ENCODE measurements around the gene LRCH1. TPM values are rescaled to one million over a fixed set of nuclear protein-coding genes. Genes with fewer than 3 reads are reported as not detected.
"Not testable (repeated sequence)": the region's sequence is repeated elsewhere in the genome, so short reads cannot be mapped to it uniquely, and the experiment has no call there.

Gene LRCH1
- polyA plus RNA-seq, 1 donor (not counting 4 experiments of a cell fraction or from before 2014, with no cell fraction given): 16.2 TPM

- FAIRE-seq: no peak
- Histone ChIP-seq H4K20me1 (ENCODE audit: control insufficient read depth, extremely low read depth, insufficient read depth, low read length) (no peaks in the 10 kb centered on the region), H3K79me2 (ENCODE audit: control insufficient read depth, insufficient read depth, low read length) (no peaks in the 10 kb centered on the region), H3K27ac (ENCODE audit: control insufficient read depth, insufficient read depth, low read length) (no peak overlapping the region), H3K9ac (ENCODE audit: control insufficient read depth, extremely low read depth, insufficient read depth, low read length) (no peak overlapping the region), H3K4me3 (ENCODE audit: control insufficient read depth in 2 of 3, extremely low read depth in 1 of 3, insufficient read depth in 2 of 3, low read depth in 1 of 3, low read length in 3 of 3) (no peak overlapping the region), H3K36me3 (ENCODE audit: control insufficient read depth in 2 of 2, extremely low read depth in 1 of 2, insufficient read depth in 2 of 2, low read length in 2 of 2) (no peaks in the 10 kb centered on the region), H2AFZ (ENCODE audit: control insufficient read depth, low read length) (no peak overlapping the region), H3K4me2 (ENCODE audit: control insufficient read depth, extremely low read depth, insufficient read depth, low read depth, low read length) (no peak overlapping the region), H3K27me3 (ENCODE audit: control insufficient read depth, extremely low read depth, insufficient read depth, low read length) (no peaks in the 10 kb centered on the region), H3K9me1 (ENCODE audit: control insufficient read depth, extremely low read depth, insufficient read depth, low read length) (no peaks in the 10 kb centered on the region), H3K4me1 (ENCODE audit: control insufficient read depth, extremely low read depth, insufficient read depth, low read length) (no peaks in the 10 kb centered on the region), H3K9me3 (ENCODE audit: control insufficient read depth, low read depth, low read length) (no peaks in the 10 kb centered on the region)
- dilution Hi-C loops (cut with MboI; ENCODE audit: extremely low pct_ligation_motif_present, low sequenced_read_pairs): no loop called here
- no peak for TF ChIP-seq CTCF (optimal IDR thresholded peaks at IDR 0.05 in 1 of 3, IDR thresholded peaks at IDR 0.05 in 1 of 3, conservative IDR thresholded peaks at IDR 0.05 in 1 of 3; ENCODE audit: extremely low read depth in 1 of 3, insufficient read depth in 2 of 3, low read length in 3 of 3)
- TF ChIP-seq EZH2 (IDR thresholded peaks at IDR 0.05; ENCODE audit: low read length): no peak
- no peak for DNase-seq (ENCODE audit: low read depth, low spot score)
Observed at GRCh38 chr13:46515803-46516202, 37.2 kb upstream of the LRCH1 start.

GRCh38 chr13:46516599-46517338 is 36.2 kb upstream of the LRCH1 start:
- no peak for FAIRE-seq
- Histone ChIP-seq H3K36me3 (ENCODE audit: control insufficient read depth in 2 of 2, extremely low read depth in 1 of 2, insufficient read depth in 2 of 2, low read length in 2 of 2) (no peaks in the 10 kb centered on the region), H3K9me3 (ENCODE audit: control insufficient read depth, low read depth, low read length) (no peaks in the 10 kb centered on the region), H3K9me1 (ENCODE audit: control insufficient read depth, extremely low read depth, insufficient read depth, low read length) (no peaks in the 10 kb centered on the region), H4K20me1 (ENCODE audit: control insufficient read depth, extremely low read depth, insufficient read depth, low read length) (no peaks in the 10 kb centered on the region), H3K27me3 (ENCODE audit: control insufficient read depth, extremely low read depth, insufficient read depth, low read length) (no peaks in the 10 kb centered on the region), H3K27ac (ENCODE audit: control insufficient read depth, insufficient read depth, low read length) (no peak overlapping the region), H3K79me2 (ENCODE audit: control insufficient read depth, insufficient read depth, low read length) (no peaks in the 10 kb centered on the region), H2AFZ (ENCODE audit: control insufficient read depth, low read length) (no peak overlapping the region), H3K4me2 (ENCODE audit: control insufficient read depth, extremely low read depth, insufficient read depth, low read depth, low read length) (no peak overlapping the region), H3K9ac (ENCODE audit: control insufficient read depth, extremely low read depth, insufficient read depth, low read length) (no peak overlapping the region), H3K4me3 (ENCODE audit: control insufficient read depth in 2 of 3, extremely low read depth in 1 of 3, insufficient read depth in 2 of 3, low read depth in 1 of 3, low read length in 3 of 3) (no peak overlapping the region), H3K4me1 (ENCODE audit: control insufficient read depth, extremely low read depth, insufficient read depth, low read length) (no peaks in the 10 kb centered on the region)
- TF ChIP-seq EZH2 (IDR thresholded peaks at IDR 0.05; ENCODE audit: low read length): no peak
- TF ChIP-seq CTCF (optimal IDR thresholded peaks at IDR 0.05 in 1 of 3, IDR thresholded peaks at IDR 0.05 in 1 of 3, conservative IDR thresholded peaks at IDR 0.05 in 1 of 3; ENCODE audit: extremely low read depth in 1 of 3, insufficient read depth in 2 of 3, low read length in 3 of 3): no peak
- dilution Hi-C loops (cut with MboI; ENCODE audit: extremely low pct_ligation_motif_present, low sequenced_read_pairs): no loop called here
- DNase-seq (ENCODE audit: low read depth, low spot score): no peak

GRCh38 chr13:46517748-46518147 is 35.2 kb upstream of the LRCH1 start:
- H2AFZ ChIP-seq (ENCODE audit: control insufficient read depth, low read length); H3K9me1 ChIP-seq (ENCODE audit: control insufficient read depth, extremely low read depth, insufficient read depth, low read length); H3K9me3 ChIP-seq (ENCODE audit: control insufficient read depth, low read depth, low read length); H3K9ac ChIP-seq (ENCODE audit: control insufficient read depth, extremely low read depth, insufficient read depth, low read length); H3K79me2 ChIP-seq (ENCODE audit: control insufficient read depth, insufficient read depth, low read length); dilution Hi-C loops (cut with MboI; ENCODE audit: extremely low pct_ligation_motif_present, low sequenced_read_pairs); H3K4me3 ChIP-seq (ENCODE audit: control insufficient read depth in 2 of 3, extremely low read depth in 1 of 3, insufficient read depth in 2 of 3, low read depth in 1 of 3, low read length in 3 of 3); H3K4me1 ChIP-seq (ENCODE audit: control insufficient read depth, extremely low read depth, insufficient read depth, low read length); H3K36me3 ChIP-seq (ENCODE audit: control insufficient read depth in 2 of 2, extremely low read depth in 1 of 2, insufficient read depth in 2 of 2, low read length in 2 of 2); FAIRE-seq; H3K4me2 ChIP-seq (ENCODE audit: control insufficient read depth, extremely low read depth, insufficient read depth, low read depth, low read length); H3K27me3 ChIP-seq (ENCODE audit: control insufficient read depth, extremely low read depth, insufficient read depth, low read length); DNase-seq (ENCODE audit: low read depth, low spot score); H4K20me1 ChIP-seq (ENCODE audit: control insufficient read depth, extremely low read depth, insufficient read depth, low read length); H3K27ac ChIP-seq (ENCODE audit: control insufficient read depth, insufficient read depth, low read length): not testable (repeated sequence)
